HPDE6-E6E7 (cell line): ENCODE measurements around the gene CCDC80.

Experiments used
- DNase-seq: peaks from one replicate; pipeline ENCODE4 v3.0.0; 2011; ENCODE audit warnings: missing footprints; ENCODE audit errors: extremely low spot score

CCDC80 gene

GRCh38 chr3:112654979-112655378, 14.0 kb upstream of the CCDC80 start:
- DNase-seq = no peak

DNA sequence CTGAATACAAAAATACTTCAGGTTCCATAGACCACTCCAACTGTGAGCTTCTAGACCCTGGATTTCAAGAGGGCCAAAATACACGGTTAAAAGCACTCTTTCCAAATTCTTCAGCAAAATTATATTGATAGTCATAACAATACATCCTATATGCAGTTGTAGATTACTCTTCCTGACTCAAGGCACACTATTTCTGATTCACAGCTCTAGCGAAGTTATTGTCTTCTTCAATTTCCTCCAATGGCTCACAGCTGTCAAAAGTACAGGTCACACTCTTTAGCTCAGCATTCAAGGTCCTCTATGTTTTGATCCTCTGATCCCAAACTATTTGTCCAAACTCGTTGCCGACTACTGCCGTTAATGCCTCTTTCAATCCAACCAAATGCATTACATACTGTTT, 13.5 kb upstream of the CCDC80 start:
- no peak for DNase-seq

- no peak for DNase-seq
Measured at GRCh38 chr3:112653881-112654300, 12.9 kb upstream of the CCDC80 start.

GRCh38 chr3:112653209-112653871, 12.4 kb upstream of the CCDC80 start:
- DNase-seq = peak; percentile 73

DNA sequence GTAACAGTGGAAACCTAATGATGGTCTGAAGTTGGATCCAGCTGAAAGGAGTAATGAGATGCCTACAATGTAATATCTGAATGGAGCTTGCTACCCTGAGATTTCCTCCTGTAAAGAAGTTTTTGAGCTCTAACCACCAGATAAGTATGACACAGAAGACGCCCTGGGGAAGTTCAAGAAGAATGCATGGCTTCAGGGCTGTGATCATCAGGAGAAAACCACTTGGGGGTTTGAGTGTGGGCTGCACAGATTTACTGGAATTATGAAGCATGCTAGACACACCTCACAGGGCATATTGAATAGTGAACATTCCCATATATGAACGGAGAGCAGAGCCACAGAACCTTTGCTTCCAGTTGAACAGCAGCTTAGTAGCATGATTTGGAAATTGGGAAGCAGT, 10.6 kb upstream of the CCDC80 start:
- DNase-seq = no peak

- no peak for DNase-seq
Measured at GRCh38 chr3:112651071-112651470, 10.1 kb upstream of the CCDC80 start.

DNA sequence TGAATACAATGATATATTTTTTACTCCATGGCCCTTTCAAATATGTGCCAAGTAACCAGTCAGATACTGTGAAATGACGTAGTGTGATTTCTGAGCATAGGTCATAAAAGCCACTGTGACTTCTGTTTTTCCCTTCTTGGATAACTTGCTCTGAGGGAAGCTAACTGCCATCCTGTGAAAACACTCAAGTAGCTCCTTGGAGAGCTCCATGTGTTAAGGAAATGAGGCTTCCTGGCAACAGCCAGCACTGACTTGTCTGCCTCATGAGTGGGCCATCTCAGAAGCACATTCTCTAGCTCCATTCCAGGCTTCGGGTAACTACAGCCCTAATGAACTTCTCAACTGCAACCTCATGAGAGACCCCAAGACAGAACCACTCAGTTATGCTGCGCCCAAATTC, 9.5 kb upstream of the CCDC80 start:
- no peak for DNase-seq

- no peak for DNase-seq
Measured at GRCh38 chr3:112649478-112649735, 8.5 kb upstream of the CCDC80 start.

- no peak for DNase-seq
Measured at GRCh38 chr3:112647122-112647521, 6.2 kb upstream of the CCDC80 start.

DNA sequence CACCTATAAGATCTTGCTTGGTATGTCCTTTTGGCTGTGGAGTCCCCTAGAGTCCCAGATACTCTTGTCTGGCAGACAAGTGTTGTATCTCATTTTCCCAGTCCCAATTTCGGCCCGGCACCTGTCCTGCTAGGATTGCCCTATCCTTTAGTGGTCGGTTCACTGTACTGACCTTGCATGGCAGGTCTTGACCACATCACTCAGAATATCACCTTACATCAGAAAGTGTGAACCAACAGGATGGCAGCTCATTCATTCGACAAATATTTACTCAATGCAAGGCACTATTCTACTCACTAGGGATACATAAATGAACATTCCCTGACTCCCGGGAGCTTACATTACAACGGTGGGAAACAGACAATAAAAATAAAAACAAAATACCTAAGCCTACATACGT, 5.7 kb upstream of the CCDC80 start:
- DNase-seq = no peak

DNA sequence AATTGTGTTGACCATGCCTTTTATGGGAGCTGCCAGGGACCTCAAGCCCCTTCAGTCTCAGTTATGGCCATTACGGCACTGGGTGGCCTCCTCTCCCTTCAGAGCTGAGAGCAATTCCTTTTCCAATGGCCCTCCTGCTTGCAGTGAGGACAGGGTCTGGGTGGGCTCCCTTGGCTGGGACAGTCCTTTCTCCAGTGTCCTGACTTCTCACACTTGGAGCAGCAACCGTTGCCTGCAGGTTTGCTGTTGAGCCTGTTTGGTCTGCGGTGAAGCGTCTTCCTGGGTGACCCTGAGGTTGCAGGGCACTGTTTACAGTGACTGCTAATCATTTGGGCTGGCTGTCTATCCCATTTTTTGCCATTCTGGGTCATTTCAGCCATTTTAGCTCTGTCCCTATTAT, 3.5 kb upstream of the CCDC80 start:
- DNase-seq = no peak

GRCh38 chr3:112643621-112644240, 2.8 kb upstream of the CCDC80 start:
- no peak for DNase-seq

- DNase-seq = peak; percentile 77
Measured at GRCh38 chr3:112642912-112643506, 2.1 kb upstream of the CCDC80 start.

GRCh38 chr3:112640276-112640929, 540 bp downstream of the CCDC80 start:
- no peak for DNase-seq

- DNase-seq = no peak
Measured at GRCh38 chr3:112639455-112640225, 1.3 kb downstream of the CCDC80 start.

- no peak for DNase-seq
Measured at GRCh38 chr3:112638327-112639020, 2.5 kb downstream of the CCDC80 start.

DNA sequence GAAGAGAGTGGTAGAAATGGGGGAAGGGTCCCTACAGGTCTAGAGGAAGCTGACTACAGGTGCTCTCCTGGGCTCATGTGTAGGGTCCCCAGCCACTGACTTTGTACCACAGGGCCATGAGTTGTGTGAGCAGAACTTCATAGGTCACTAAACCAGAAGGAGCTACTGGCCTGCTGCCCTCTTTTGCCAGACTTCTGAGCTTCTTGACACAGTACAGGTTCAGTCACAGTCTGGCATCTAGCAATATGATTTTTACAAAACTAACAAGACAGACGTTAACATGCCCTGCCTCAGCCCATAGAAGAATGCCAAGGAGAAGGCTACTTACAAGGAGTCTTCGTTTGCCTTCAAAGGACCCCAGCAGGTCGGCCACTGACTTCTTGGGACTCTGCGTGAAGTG, 3.2 kb downstream of the CCDC80 start:
- no peak for DNase-seq

- no peak for DNase-seq
Measured at GRCh38 chr3:112635674-112636073, 5.3 kb downstream of the CCDC80 start.

- DNase-seq = no peak
Measured at GRCh38 chr3:112634786-112635541, 6.0 kb downstream of the CCDC80 start.

DNA sequence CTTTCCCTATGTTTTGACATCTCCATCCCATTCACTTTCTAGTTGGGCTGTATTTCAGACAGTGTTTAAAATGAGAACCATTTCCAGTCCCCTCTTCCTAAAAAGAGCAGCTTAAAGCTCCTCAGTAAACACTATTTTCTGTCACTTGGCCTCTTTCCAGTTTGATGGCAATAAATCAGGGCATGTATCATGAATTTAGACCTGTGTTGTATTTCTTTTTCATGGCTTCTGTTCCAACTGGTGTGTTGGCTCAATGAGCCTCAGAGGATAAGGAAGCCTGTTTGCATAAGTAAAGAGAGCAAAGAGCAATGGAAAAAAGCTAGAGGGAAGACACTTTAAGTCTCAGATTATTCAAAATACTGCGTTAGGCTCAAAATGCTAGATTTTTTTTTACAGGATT, 7.2 kb downstream of the CCDC80 start:
- DNase-seq = no peak

GRCh38 chr3:112633191-112633590, 7.8 kb downstream of the CCDC80 start:
- no peak for DNase-seq
